Activated CD4-positive, alpha-beta T cell treated with anti-CD3 and anti-CD28 coated beads for 24 hours (primary cell): ENCODE results near the gene UBE2D1.
A peak's percentile ranks its signal among the peaks of the same experiment; 100 is the strongest.

Source experiments
- DNase-seq, 2 donors: peaks; one replicate each; pipeline ENCODE4 v3.0.0-alpha.2; 2020; ENCODE audit warnings: low read depth in 2 of 2

The UBE2D1 gene

GRCh38 chr10:58334817-58335305 lies at the start of gene UBE2D1:
TSS of gene UBE2D1 (plus strand) at chr10:58335006. CDS start at chr10:58335202, 196 bp downstream.
- DNase-seq, result peak; percentile 76 to 83

GRCh38 chr10:58291538-58292174 lies 43.1 kb upstream of the UBE2D1 start:
- no peak for DNase-seq

- DNase-seq, result no peak
Measured at GRCh38 chr10:58293989-58294388, 40.8 kb upstream of the UBE2D1 start.

GRCh38 chr10:58299580-58299979 lies 35.2 kb upstream of the UBE2D1 start:
- peak; percentile 28 to 38 for DNase-seq

GRCh38 chr10:58300676-58301075 lies 34.1 kb upstream of the UBE2D1 start:
- no peak for DNase-seq

GRCh38 chr10:58302254-58302653 lies 32.6 kb upstream of the UBE2D1 start:
- no peak for DNase-seq

- DNase-seq, result no peak
Measured at GRCh38 chr10:58304099-58304633, 30.6 kb upstream of the UBE2D1 start.

- no peak for DNase-seq
Measured at GRCh38 chr10:58305821-58306220, 29.0 kb upstream of the UBE2D1 start.

GRCh38 chr10:58307676-58308075 lies 27.1 kb upstream of the UBE2D1 start:
- DNase-seq, result no peak

GRCh38 chr10:58311026-58311425 lies 23.8 kb upstream of the UBE2D1 start:
- no peak for DNase-seq

- DNase-seq, result no peak
Measured at GRCh38 chr10:58316874-58317273, 17.9 kb upstream of the UBE2D1 start.

GRCh38 chr10:58318346-58318745 lies 16.5 kb upstream of the UBE2D1 start:
- no peak for DNase-seq

- DNase-seq, result no peak
Measured at GRCh38 chr10:58319599-58319998, 15.2 kb upstream of the UBE2D1 start.

- DNase-seq, result no peak
Measured at GRCh38 chr10:58320351-58321049, 14.3 kb upstream of the UBE2D1 start.

GRCh38 chr10:58322072-58322834 lies 12.6 kb upstream of the UBE2D1 start:
- no peak for DNase-seq

- DNase-seq, result no peak
Measured at GRCh38 chr10:58322835-58323209, 12.0 kb upstream of the UBE2D1 start.

GRCh38 chr10:58326967-58327381 lies 7.8 kb upstream of the UBE2D1 start:
- DNase-seq, result no peak

- no peak for DNase-seq
Measured at GRCh38 chr10:58328233-58328632, 6.6 kb upstream of the UBE2D1 start.

- no peak for DNase-seq
Measured at GRCh38 chr10:58330431-58330830, 4.4 kb upstream of the UBE2D1 start.

GRCh38 chr10:58331646-58332045 lies 3.2 kb upstream of the UBE2D1 start:
- DNase-seq, result no peak

- DNase-seq, result peak; percentile 1 to 7
Measured at GRCh38 chr10:58335306-58336005, 650 bp downstream of the UBE2D1 start.

- no peak for DNase-seq
Measured at GRCh38 chr10:58336242-58336641, 1.4 kb downstream of the UBE2D1 start.
